Vein endothelial cell (primary cell): ENCODE measurements around the gene ABHD17C. TPM values are rescaled to one million over a fixed set of nuclear protein-coding genes. Genes with fewer than 3 reads are reported as not detected.

Experiments used
- small RNA-seq: library from RNA; depleted of rRNA; stranded (forward); fragments of <200 nt; gene quantifications from one replicate; pipeline ENCODE3, GENCODE V24; 2012
- total RNA-seq: library from RNA; depleted of rRNA; stranded (reverse); fragments of >200 nt; gene quantifications from 2 replicates; pipeline ENCODE4 v1.2.3, GENCODE V29; 2012

ABHD17C gene
- 6.5 and 8.6 TPM in 2 replicates for total RNA-seq

GRCh38 chr15:80695099-80695910, at the start of gene ABHD17C:
Gene ABHD17C (plus strand): TSS chr15:80695310. CDS start chr15:80695430, 120 bp downstream.

GRCh38 chr15:80778964-80779657, 84.0 kb downstream of the ABHD17C start, which contains the start of gene CEMIP:
Gene CEMIP (plus strand): TSS chr15:80779370. CDS start chr15:80873880, 94,510 bp downstream.

Small RNAs within 50 kb of the gene (small RNA-seq; reads per million reads assigned to genes)
- gene RNU6-380P: not detected

Other genes with a start within 250 kb of the ABHD17C start
- 0.19 and 0.33 TPM in 2 replicates for gene CEMIP, start 84.1 kb downstream of the ABHD17C start, total RNA-seq